Measurements from ENCODE around the gene LCE6A.

Gene LCE6A

DNA sequence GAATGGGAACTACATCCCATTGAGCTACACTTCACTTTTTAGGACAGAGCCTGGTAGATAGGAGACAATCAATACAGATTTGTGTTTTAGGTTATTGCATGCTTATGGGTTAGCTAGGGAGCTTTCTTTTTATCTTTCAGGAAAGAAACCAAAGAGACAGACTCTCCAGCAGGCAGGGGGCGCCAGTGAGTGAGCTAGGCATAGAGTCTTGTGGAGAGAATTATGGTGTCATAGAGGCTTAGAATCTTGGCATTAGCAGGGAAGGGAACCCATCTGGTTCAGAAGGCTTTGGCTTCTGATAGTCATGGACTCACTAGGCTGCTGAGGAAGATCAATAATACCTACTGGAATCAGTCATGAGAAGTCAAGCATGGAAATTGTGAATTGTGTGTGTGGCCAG lies 35.4 kb downstream of the LCE6A start, which contains the start of gene SMCP:
Gene SMCP (plus strand): TSS at position 281 of the 400 bp plus-strand sequence. CDS start 6,101 bp downstream, outside the sequence.
- DNase-seq = no peak

- no peak for DNase-seq
Measured at GRCh38 chr1:152879559-152880198, 37.0 kb downstream of the LCE6A start.

- no peak for DNase-seq
Measured at GRCh38 chr1:152880316-152880715, 37.7 kb downstream of the LCE6A start.

DNA sequence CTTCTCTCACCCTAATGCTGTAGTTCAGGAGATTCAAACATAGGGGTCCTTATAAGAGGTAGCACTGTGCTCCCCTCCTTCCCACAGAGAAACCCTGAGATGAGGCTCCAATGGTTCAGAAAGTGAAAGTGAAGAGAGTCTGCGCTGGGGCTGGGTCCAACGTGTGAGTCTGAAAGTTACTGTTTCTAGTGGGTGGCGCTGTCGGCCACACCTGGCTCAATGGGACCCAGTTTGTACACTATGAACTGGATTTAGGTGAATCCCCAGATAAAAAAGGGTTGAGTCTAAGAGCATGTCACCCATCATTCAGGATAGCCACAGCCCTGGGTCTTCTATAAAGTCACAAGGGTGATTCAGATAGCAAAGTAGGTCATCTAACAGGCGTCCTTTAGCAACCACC lies 38.3 kb downstream of the LCE6A start:
- no peak for DNase-seq

GRCh38 chr1:152884085-152884484 lies 41.4 kb downstream of the LCE6A start:
- no peak for DNase-seq

DNA sequence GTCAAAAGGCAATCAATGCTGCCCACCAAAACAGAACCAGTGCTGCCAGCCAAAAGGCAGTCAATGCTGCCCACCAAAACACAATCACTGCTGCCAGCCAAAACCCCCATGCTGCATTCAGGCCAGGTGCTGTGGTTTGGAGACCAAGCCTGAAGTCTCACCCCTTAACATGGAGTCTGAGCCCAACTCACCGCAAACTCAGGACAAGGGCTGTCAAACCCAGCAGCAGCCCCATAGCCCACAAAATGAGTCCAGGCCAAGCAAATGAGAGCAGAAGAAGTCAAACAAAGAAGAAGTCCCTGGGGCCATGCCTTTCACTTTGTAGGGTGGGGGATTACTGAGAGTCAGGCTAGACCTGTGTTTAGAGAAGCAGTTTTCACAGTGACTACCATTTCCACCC lies 41.9 kb downstream of the LCE6A start:
- no peak for DNase-seq

DNA sequence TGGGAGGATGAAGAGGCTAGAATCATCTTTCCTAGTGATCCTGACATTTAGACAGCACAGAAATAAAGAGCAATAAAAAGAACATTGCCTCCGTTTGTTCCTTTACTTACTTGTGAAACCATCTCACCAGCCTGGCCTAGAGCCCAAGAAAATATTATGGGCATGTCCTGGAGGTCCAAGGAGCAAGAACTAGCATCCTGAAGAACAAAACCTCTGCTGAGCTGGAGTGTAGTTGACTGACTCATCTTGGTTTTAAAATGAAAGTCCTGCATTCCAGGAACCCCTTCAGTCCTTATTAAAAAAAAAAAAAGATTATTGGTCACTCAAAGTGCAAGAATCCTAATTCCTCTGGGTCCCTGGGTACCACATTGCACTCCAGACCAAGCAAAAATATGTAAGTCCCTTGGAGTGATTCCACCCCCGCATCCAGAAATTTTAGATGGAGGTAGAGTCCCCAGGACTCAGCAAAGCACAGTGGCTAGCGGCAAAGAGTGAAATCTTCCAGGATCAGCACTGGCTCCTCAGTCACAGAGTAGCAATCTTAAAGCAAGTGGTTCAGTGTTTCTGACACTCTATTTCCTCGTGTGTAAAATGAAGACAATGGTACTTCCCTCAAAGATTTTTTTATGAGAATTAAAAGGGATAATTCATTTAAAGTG lies 42.4 kb downstream of the LCE6A start:
- no peak for DNase-seq

DNA sequence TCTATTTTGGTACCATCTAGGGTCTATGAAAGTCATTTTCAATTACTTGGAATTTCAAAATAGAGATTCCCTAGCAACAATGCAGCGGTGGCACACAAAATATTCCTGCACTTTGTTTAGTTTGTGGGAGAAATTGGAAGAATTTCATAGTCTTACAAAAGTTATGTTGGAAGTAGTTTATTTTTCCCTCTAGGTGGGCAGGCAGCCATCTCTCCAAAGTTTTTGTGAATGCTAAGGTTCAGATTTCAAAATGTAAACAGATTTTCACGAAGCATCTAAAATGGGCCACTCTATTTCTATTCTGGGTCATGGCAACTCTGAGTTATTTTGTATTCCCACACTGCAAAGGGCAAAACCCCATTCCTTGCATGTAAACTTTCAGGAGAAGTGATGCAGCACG lies 43.4 kb downstream of the LCE6A start:
- DNase-seq = no peak

DNA sequence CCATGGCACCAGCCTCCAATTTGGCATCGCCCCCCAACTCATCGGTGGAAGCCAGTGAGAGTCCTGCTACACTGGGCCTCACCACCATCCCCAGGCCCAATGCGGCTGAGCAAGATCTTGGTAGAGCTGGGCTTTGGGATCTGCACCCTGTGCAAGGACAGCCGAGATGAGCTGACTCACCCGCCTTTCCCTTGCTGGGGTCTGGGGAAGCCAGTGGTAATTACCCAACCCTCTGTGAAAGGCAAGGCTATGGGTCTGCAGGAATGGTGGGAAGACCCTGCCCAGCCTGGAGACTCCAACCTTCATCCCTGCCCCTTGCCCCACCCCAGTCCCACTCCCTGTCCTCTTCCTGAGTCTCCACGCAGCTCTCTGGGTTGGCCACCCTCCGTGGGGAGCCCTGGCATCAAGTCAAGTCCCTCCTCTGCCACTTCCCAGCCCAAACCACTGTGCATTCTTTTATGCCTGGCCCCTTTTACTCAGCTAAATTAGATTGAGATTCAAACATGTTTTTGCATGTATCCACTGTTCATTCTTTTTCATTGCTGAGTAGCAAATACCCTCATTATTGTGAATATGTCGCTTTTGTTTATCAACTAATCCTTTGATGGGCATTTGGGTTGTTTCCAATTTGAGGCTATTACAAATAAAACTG lies 44.2 kb downstream of the LCE6A start:
- no peak for DNase-seq

DNA sequence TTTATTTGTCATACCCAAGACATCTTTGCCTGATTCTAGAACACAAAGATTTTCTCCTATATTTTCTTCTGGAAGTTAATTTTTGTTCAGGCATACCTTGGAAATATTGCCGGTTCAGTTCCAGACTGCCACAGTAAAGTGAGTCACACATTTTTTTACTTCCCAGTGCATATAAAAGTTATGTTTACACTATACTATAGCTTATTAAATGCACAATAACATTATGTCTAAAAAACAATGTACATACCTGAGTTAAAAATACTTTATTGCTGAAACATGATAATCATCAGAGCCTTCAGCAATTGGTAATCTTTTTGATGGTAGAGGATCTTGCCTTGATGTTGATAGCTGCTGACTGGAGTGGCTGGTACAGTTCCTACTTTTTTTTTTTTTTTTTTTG lies 45.5 kb downstream of the LCE6A start:
- no peak for DNase-seq

Data from NCI-H1930 (cell line).